SK-N-MC (cell line): ENCODE data around the gene CAMKMT.

Experiments
- DNase-seq: peaks from one replicate; pipeline ENCODE4 v3.0.0-alpha.2; 2011; ENCODE audit warnings: low read depth, low spot score
- H3K27ac ChIP-seq: fragments of 200-600 bp; sonication (generic); 2 replicates; pipeline ENCODE4 v1.5.1; 2016; ENCODE audit warnings: mixed run types
- H3K36me3 ChIP-seq: fragments of 200-600 bp; sonication (generic); 2 replicates; pipeline ENCODE4 v1.6.1; 2017; ENCODE audit warnings: antibody characterized with exemption, low read length, mixed read lengths; ENCODE audit not compliant: insufficient read depth
- H3K4me3 ChIP-seq: fragments of 200-600 bp; sonication (generic); 2 replicates; pipeline ENCODE4 v1.5.1; 2016
- H3K9ac ChIP-seq: fragments of 200-600 bp; sonication (generic); 2 replicates; pipeline ENCODE4 v1.8.0; 2017; ENCODE audit warnings: mixed run types, mixed read lengths; ENCODE audit not compliant: insufficient read length
- H3K9me3 ChIP-seq: fragments of 200-600 bp; sonication (generic); 2 replicates; pipeline ENCODE4 v1.6.1; 2017; ENCODE audit warnings: low read depth, mild to moderate bottlenecking, antibody characterized with exemption, low read length, moderate library complexity, mixed read lengths
- EZH2 ChIP-seq: fragments of 200-600 bp; sonication (generic); IDR thresholded peaks from one replicate; pipeline ENCODE4 v1.6.1; 2017; ENCODE audit warnings: antibody characterized with exemption
- FOXP2 ChIP-seq: optimal IDR thresholded peaks from 2 replicates; pipeline ENCODE3; 2011; ENCODE audit warnings: mild to moderate bottlenecking, moderate library complexity; ENCODE audit not compliant: insufficient read depth; ENCODE audit errors: extremely low read length, control extremely low read depth
- POLR2AphosphoS5 ChIP-seq: IDR thresholded peaks from 2 replicates; pipeline ENCODE4 v1.6.1; 2012; ENCODE audit warnings: mild to moderate bottlenecking, low read depth, low read length, borderline replicate concordance

Gene CAMKMT

GRCh38 chr2:44444881-44445280 lies 83.1 kb downstream of the CAMKMT start:
- DNase-seq: no peak
- Histone ChIP-seq H3K27ac (no peak overlapping the region), H3K9me3 (no peaks in the 10 kb centered on the region), H3K36me3 (no peaks in the 10 kb centered on the region), H3K9ac (no peak overlapping the region), H3K4me3 (no peak overlapping the region)
- TF ChIP-seq FOXP2: no peak
- no peak for TF ChIP-seq POLR2AphosphoS5
- no peak for TF ChIP-seq EZH2

GRCh38 chr2:44448860-44449527 lies 87.2 kb downstream of the CAMKMT start:
- no peak for TF ChIP-seq POLR2AphosphoS5
- TF ChIP-seq FOXP2: no peak
- no peak for TF ChIP-seq EZH2

GRCh38 chr2:44450082-44450481 lies 88.3 kb downstream of the CAMKMT start:
- no peaks in the 10 kb centered on the region for H3K9me3 ChIP-seq
- TF ChIP-seq EZH2 (no peak), FOXP2 (no peak), POLR2AphosphoS5 (no peak)
- H3K4me3 ChIP-seq: no peak overlapping the region
- no peak for DNase-seq
- no peaks in the 10 kb centered on the region for H3K36me3 ChIP-seq
- H3K27ac ChIP-seq: no peak overlapping the region
- no peak overlapping the region for H3K9ac ChIP-seq

More at GRCh38 chr2:44448860-44449527, 87.2 kb downstream of the CAMKMT start:
- no peak overlapping the region for H3K9ac ChIP-seq
- no peaks in the 10 kb centered on the region for H3K36me3 ChIP-seq
- H3K4me3 ChIP-seq: no peak overlapping the region
- no peak overlapping the region for H3K27ac ChIP-seq
- no peaks in the 10 kb centered on the region for H3K9me3 ChIP-seq
- DNase-seq: no peak

GRCh38 chr2:44450806-44451205 lies 89.1 kb downstream of the CAMKMT start:
- DNase-seq: no peak
- no peaks in the 10 kb centered on the region for H3K9me3 ChIP-seq
- H3K4me3 ChIP-seq: no peak overlapping the region
- TF ChIP-seq EZH2 (no peak), POLR2AphosphoS5 (no peak), FOXP2 (no peak)
- no peak overlapping the region for H3K9ac ChIP-seq
- H3K36me3 ChIP-seq: no peaks in the 10 kb centered on the region
- no peak overlapping the region for H3K27ac ChIP-seq

- Histone ChIP-seq H3K9ac (no peak overlapping the region), H3K36me3 (no peaks in the 10 kb centered on the region), H3K4me3 (no peak overlapping the region), H3K9me3 (no peaks in the 10 kb centered on the region), H3K27ac (peak overlapping the region; percentile 10; the same call in 1 of the 2 replicates)
- no peak for DNase-seq
- TF ChIP-seq EZH2 (no peak), POLR2AphosphoS5 (no peak), FOXP2 (no peak)
Observed at GRCh38 chr2:44452069-44452583, 90.4 kb downstream of the CAMKMT start.

- no peak for TF ChIP-seq POLR2AphosphoS5
- TF ChIP-seq FOXP2: no peak
- TF ChIP-seq EZH2: no peak
- Histone ChIP-seq H3K9ac (no peak overlapping the region), H3K27ac (no peak overlapping the region), H3K9me3 (no peaks in the 10 kb centered on the region), H3K36me3 (no peaks in the 10 kb centered on the region), H3K4me3 (no peak overlapping the region)
- DNase-seq: no peak
Observed at GRCh38 chr2:44453259-44453658, 91.5 kb downstream of the CAMKMT start.

- no peak overlapping the region for H3K27ac ChIP-seq
- no peaks in the 10 kb centered on the region for H3K9me3 ChIP-seq
- no peaks in the 10 kb centered on the region for H3K36me3 ChIP-seq
- no peak overlapping the region for H3K9ac ChIP-seq
- TF ChIP-seq EZH2: no peak
- no peak for TF ChIP-seq FOXP2
- TF ChIP-seq POLR2AphosphoS5: no peak
- H3K4me3 ChIP-seq: no peak overlapping the region
- no peak for DNase-seq
Observed at GRCh38 chr2:44455877-44456276, 94.1 kb downstream of the CAMKMT start.

- Histone ChIP-seq H3K4me3 (no peak overlapping the region), H3K9ac (no peak overlapping the region), H3K27ac (no peak overlapping the region), H3K36me3 (no peaks in the 10 kb centered on the region), H3K9me3 (no peaks in the 10 kb centered on the region)
- DNase-seq: no peak
- no peak for TF ChIP-seq EZH2
- no peak for TF ChIP-seq POLR2AphosphoS5
- no peak for TF ChIP-seq FOXP2
Observed at GRCh38 chr2:44456946-44457345, 95.2 kb downstream of the CAMKMT start.

- H3K9me3 ChIP-seq: no peaks in the 10 kb centered on the region; the same call in 1 of the 2 replicates
Observed at GRCh38 chr2:44459739-44460138, 98.0 kb downstream of the CAMKMT start.

More at GRCh38 chr2:44459739-44460138, 98.0 kb downstream of the CAMKMT start:
- H3K9ac ChIP-seq: no peak overlapping the region
- no peak for DNase-seq
- no peaks in the 10 kb centered on the region for H3K36me3 ChIP-seq
- no peak overlapping the region for H3K4me3 ChIP-seq
- TF ChIP-seq POLR2AphosphoS5 (no peak), FOXP2 (no peak), EZH2 (no peak)
- H3K27ac ChIP-seq: no peak overlapping the region
